GM23248 (cell line): ENCODE results near the gene FBXO10. TPM values are rescaled to one million over a fixed set of nuclear protein-coding genes. Genes with fewer than 3 reads are reported as not detected.

ENCODE experiments used
- DNase-seq: peaks from one replicate; pipeline ENCODE4 v3.0.0-alpha.2; 2015
- H2AFZ ChIP-seq: fragments of 200-600 bp; sonication (generic); 2 replicates; pipeline ENCODE4 v1.6.1; 2016; ENCODE audit warnings: antibody characterized with exemption
- H3F3A ChIP-seq: fragments of 200-600 bp; sonication (generic); 2 replicates; pipeline ENCODE4 v1.6.1; 2016; ENCODE audit warnings: mild to moderate bottlenecking, antibody characterized with exemption, mixed run types; ENCODE audit not compliant: insufficient read depth
- H3K27ac ChIP-seq: fragments of 200-600 bp; sonication (generic); 2 replicates; pipeline ENCODE4 v1.5.1; 2016; ENCODE audit warnings: mild to moderate bottlenecking
- H3K27me3 ChIP-seq: fragments of 200-600 bp; sonication (generic); replicated peaks from 2 replicates; pipeline ENCODE4 v1.6.1; 2016; ENCODE audit warnings: mild to moderate bottlenecking; ENCODE audit not compliant: insufficient read depth
- H3K36me3 ChIP-seq: fragments of 200-600 bp; sonication (generic); 2 replicates; pipeline ENCODE4 v1.6.1; 2016; ENCODE audit warnings: low read depth, mild to moderate bottlenecking
- H3K4me1 ChIP-seq: fragments of 200-600 bp; sonication (generic); 2 replicates; pipeline ENCODE4 v1.6.1; 2016; ENCODE audit warnings: mild to moderate bottlenecking; ENCODE audit not compliant: insufficient read depth
- H3K4me2 ChIP-seq: fragments of 200-600 bp; sonication (generic); one replicate; pipeline ENCODE4 v1.6.1; 2016; ENCODE audit warnings: mild to moderate bottlenecking; ENCODE audit not compliant: unreplicated experiment
- H3K4me3 ChIP-seq: fragments of 200-600 bp; sonication (generic); 2 replicates; pipeline ENCODE4 v1.5.1; 2016; ENCODE audit warnings: mild to moderate bottlenecking
- H3K79me2 ChIP-seq: fragments of 200-600 bp; sonication (generic); 2 replicates; pipeline ENCODE4 v1.6.1; 2016; ENCODE audit warnings: mild to moderate bottlenecking; ENCODE audit not compliant: insufficient read depth
- H3K9ac ChIP-seq: fragments of 200-600 bp; sonication (generic); 2 replicates; pipeline ENCODE4 v1.6.1; 2016; ENCODE audit warnings: mild to moderate bottlenecking
- H3K9me2 ChIP-seq: fragments of 200-600 bp; sonication (generic); 2 replicates; pipeline ENCODE4 v1.6.1; 2016; ENCODE audit warnings: mixed run types, mild to moderate bottlenecking, moderate library complexity; ENCODE audit not compliant: insufficient read depth
- H3K9me3 ChIP-seq: fragments of 200-600 bp; sonication (generic); one replicate; pipeline ENCODE4 v1.6.1; 2017; ENCODE audit warnings: low read depth
- H4K20me1 ChIP-seq: fragments of 200-600 bp; sonication (generic); 2 replicates; pipeline ENCODE4 v1.6.0; 2016; ENCODE audit not compliant: insufficient read depth
- EZH2 ChIP-seq: fragments of 200-600 bp; sonication (generic); IDR thresholded peaks from 2 replicates; pipeline ENCODE4 v1.6.1; 2018; ENCODE audit warnings: antibody characterized with exemption, mild to moderate bottlenecking; ENCODE audit not compliant: insufficient read depth, poor library complexity, severe bottlenecking
- EZH2phosphoT487 ChIP-seq: fragments of 200-600 bp; sonication (generic); IDR thresholded peaks from 2 replicates; pipeline ENCODE4 v1.6.1; 2018; ENCODE audit warnings: antibody characterized with exemption, moderate library complexity, mild to moderate bottlenecking, low read depth; ENCODE audit not compliant: insufficient read depth
- WGBS, 2 experiments: methylation state at CpG; one replicate each; pipeline ENCODE4 v1.1.6; 2015 to 2017; ENCODE audit warnings: low lambda C conversion rate in 2 of 2, low coverage in 1 of 2; ENCODE audit errors: missing lambda C conversion rate in 2 of 2; 5-methylcytosine and 5-hydroxymethylcytosine counted together
- in situ Hi-C: fragments of 300-500 bp; cut with MboI; formaldehyde crosslinking; loops from 2 replicates; pipeline ENCODE4 v1.15.0; 2020
- polyA plus RNA-seq: library from polyadenylated mRNA; unstranded; fragments of >200 nt; fragmentation: Nextera tagmentation; extraction: Ambion mirVana; gene quantifications from 2 replicates; pipeline ENCODE4 v1.2.1, GENCODE V29; 2016
- total RNA-seq: library from RNA; depleted of rRNA; stranded (reverse); fragments of >200 nt; shearing (Covaris generic); gene quantifications from 2 replicates; pipeline ENCODE4 v1.2.3, GENCODE V29; 2014

FBXO10 gene
- total and polyA plus RNA-seq, 2 experiments from 2014 or later = 4.4 to 9.9 TPM

DNA sequence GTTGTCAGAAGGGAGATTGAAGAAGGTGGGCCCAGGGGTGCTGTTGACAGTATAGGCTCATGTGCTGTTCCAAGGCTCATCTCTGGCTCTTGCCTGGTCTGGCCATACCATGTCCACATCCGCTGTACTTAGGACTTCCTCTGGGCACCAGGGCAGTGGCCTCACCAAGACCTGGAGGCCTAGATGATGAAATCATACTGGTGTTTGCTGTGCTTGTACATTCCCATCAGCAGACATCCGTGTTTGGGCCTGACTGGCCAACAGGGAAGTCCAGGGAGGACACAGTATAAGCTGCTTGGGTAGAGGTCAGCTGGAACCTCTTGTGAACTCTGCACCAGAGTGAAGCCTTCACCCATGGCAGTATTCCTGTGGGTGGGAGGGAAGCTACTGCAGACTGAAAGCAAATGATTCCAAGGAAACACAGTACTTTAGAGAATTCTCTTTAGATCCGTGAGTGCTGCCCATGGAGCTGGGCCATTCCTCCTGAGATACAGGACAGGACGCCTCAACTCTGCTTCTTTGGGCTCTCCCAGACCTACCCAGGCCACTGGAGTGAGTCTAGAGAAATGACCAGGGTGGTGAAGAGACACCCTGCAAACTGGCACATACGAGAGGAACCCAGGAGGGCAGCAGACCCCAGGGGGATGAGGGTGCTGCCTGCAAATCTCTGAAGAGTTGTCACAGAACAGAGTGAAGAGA lies 67.9 kb downstream of the FBXO10 start:
- no peaks in the 10 kb centered on the region for H4K20me1 ChIP-seq
- H3K9ac ChIP-seq = no peak overlapping the region
- no peak overlapping the region for H3K4me3 ChIP-seq
- H3K9me2 ChIP-seq = no peaks in the 10 kb centered on the region
- no peak overlapping the region for H3K27ac ChIP-seq
- TF ChIP-seq EZH2phosphoT487 = no peak
- TF ChIP-seq EZH2 = no peak
- no peaks in the 10 kb centered on the region for H3K27me3 ChIP-seq
- no peak overlapping the region for H3K4me2 ChIP-seq
- no peaks in the 10 kb centered on the region for H3K9me3 ChIP-seq
- H3F3A ChIP-seq = no peaks in the 10 kb centered on the region
- no peaks in the 10 kb centered on the region for H3K4me1 ChIP-seq
- no peak overlapping the region for H2AFZ ChIP-seq
- H3K79me2 ChIP-seq = no peaks in the 10 kb centered on the region
- 77 to 81% methylated on average over 5 of the region's 5 CpGs for WGBS, 2 experiments
- DNase-seq = no peak
- in situ Hi-C loops = no loop called here
- no peaks in the 10 kb centered on the region; the same call in 1 of the 2 replicates for H3K36me3 ChIP-seq

DNA sequence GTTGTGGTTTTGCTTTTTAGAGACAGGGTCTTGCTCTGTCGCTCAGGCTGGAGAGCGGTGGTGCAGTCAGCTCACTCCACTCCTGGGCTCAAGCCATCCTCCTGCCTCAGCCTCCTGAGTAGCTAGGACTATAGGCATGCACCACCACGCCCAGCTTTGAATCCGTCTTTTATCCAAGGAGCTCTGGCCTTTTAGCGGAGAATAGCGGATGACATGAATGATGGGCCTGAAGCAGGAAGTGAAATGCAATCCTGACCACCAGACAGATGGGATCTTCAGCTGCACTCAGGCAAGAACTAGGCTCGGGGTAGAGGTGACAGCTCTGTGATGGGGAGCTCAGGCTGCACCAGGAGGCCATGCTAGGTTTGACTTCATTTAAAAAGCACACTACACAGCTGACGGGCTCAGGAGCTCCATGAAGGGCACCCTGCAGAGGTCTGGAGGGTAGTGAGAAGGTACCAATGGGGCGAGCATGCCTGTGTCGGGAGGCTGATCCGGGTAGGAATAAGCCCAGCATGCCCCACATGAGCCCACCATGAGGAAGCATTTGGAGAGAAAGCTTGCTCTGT lies 68.5 kb downstream of the FBXO10 start:
- Histone ChIP-seq H3K9me3 (no peaks in the 10 kb centered on the region), H3K4me3 (no peak overlapping the region), H3K27me3 (no peaks in the 10 kb centered on the region), H3K79me2 (no peaks in the 10 kb centered on the region), H3K27ac (no peak overlapping the region), H4K20me1 (no peaks in the 10 kb centered on the region), H3K9me2 (no peaks in the 10 kb centered on the region), H3F3A (no peaks in the 10 kb centered on the region), H3K4me1 (no peaks in the 10 kb centered on the region), H2AFZ (no peak overlapping the region), H3K9ac (no peak overlapping the region), H3K36me3 (no peaks in the 10 kb centered on the region; the same call in 1 of the 2 replicates), H3K4me2 (no peak overlapping the region)
- in situ Hi-C loops = no loop called here
- no peak for TF ChIP-seq EZH2phosphoT487
- no peak for TF ChIP-seq EZH2
- no peak for DNase-seq
- WGBS, 2 experiments = 97% methylated on average over 11 of the region's 11 CpGs

DNA sequence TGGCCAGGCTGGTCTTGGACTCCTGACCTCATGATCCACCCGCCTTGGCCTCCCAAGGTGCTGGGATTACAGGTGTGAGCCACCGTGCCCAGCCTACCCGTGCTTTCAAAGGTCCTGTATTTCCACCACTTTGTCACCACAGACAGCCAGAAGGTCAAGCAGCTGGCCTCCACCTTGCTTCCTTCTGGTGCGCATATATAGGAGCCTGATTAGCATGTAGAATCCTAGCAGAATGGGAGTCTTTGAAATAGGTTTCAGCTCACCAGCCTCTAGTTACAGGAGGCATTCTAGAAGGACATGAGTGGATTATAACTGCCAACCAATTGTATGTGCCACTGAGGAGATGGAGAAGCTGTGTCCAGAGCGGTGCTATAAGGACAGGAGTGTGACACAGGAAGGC lies 71.6 kb downstream of the FBXO10 start:
- in situ Hi-C loops = no loop called here
- no peaks in the 10 kb centered on the region for H4K20me1 ChIP-seq
- no peak for TF ChIP-seq EZH2phosphoT487
- TF ChIP-seq EZH2 = no peak
- H3K4me3 ChIP-seq = no peak overlapping the region
- no peak overlapping the region for H3K27ac ChIP-seq
- H3F3A ChIP-seq = no peaks in the 10 kb centered on the region
- 82 to 88% methylated on average over 5 of the region's 5 CpGs for WGBS, 2 experiments
- peaks cover 12% of the 10 kb centered on the region; the same call in 1 of the 2 replicates for H3K36me3 ChIP-seq
- DNase-seq = no peak
- H3K9me2 ChIP-seq = no peaks in the 10 kb centered on the region
- H3K27me3 ChIP-seq = no peaks in the 10 kb centered on the region
- no peak overlapping the region for H3K4me2 ChIP-seq
- H3K9ac ChIP-seq = no peak overlapping the region
- no peaks in the 10 kb centered on the region for H3K4me1 ChIP-seq
- no peak overlapping the region for H2AFZ ChIP-seq
- no peaks in the 10 kb centered on the region for H3K9me3 ChIP-seq
- no peaks in the 10 kb centered on the region for H3K79me2 ChIP-seq

DNA sequence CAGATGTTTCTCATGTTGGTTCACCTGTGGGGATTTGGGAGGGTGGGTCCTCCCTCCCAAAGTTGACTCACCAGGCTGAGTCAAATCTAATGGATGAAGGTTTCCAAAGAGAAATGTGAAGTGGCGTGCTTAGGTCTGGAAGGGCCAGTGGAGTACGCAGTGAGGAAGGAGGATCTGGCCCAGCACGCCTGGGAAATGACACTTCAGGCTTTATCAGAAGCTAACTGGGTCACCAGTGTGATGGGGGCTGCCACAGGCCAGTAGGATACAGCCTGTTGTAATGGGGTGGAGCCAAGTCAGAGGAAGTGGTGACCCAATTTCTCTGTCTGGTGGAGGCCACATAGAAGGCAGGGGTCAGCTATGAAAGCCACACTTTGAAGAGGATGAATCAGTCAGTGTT lies 72.4 kb downstream of the FBXO10 start:
- Histone ChIP-seq H3K4me1 (no peaks in the 10 kb centered on the region), H2AFZ (no peak overlapping the region), H3K36me3 (peaks cover 13% of the 10 kb centered on the region; the same call in 1 of the 2 replicates), H3K9me3 (no peaks in the 10 kb centered on the region), H3K27ac (no peak overlapping the region), H3K9me2 (no peaks in the 10 kb centered on the region), H4K20me1 (no peaks in the 10 kb centered on the region), H3K4me2 (no peak overlapping the region), H3K4me3 (no peak overlapping the region), H3K27me3 (no peaks in the 10 kb centered on the region), H3K9ac (no peak overlapping the region), H3F3A (no peaks in the 10 kb centered on the region), H3K79me2 (no peaks in the 10 kb centered on the region)
- in situ Hi-C loops = no loop called here
- peak; percentile 17 for DNase-seq
- no peak for TF ChIP-seq EZH2phosphoT487
- no peak for TF ChIP-seq EZH2
- WGBS, 2 experiments = 98 to 99% methylated on average over 3 of the region's 3 CpGs
